Osteocyte (in vitro differentiated cells): Measurements from ENCODE around the gene LHX3. TPM values are rescaled to one million over a fixed set of nuclear protein-coding genes. Genes with fewer than 3 reads are reported as not detected.

Experiments
- DNase-seq: peaks from one replicate; pipeline ENCODE4 v3.0.0; 2021; ENCODE audit warnings: mixed read lengths; ENCODE audit not compliant: unreplicated experiment; ENCODE audit errors: extremely low spot score
- H3K27ac Mint-ChIP-seq: one replicate; pipeline ENCODE4 v1.8.0; 2021; ENCODE audit warnings: mild to moderate bottlenecking, mixed read lengths; ENCODE audit not compliant: unreplicated experiment
- H3K27me3 Mint-ChIP-seq: one replicate; pipeline ENCODE4 v1.8.0; 2021; ENCODE audit warnings: mixed read lengths; ENCODE audit not compliant: unreplicated experiment
- H3K36me3 Mint-ChIP-seq: one replicate; pipeline ENCODE4 v1.8.0; 2021; ENCODE audit warnings: mixed read lengths; ENCODE audit not compliant: unreplicated experiment
- H3K4me1 Mint-ChIP-seq: one replicate; pipeline ENCODE4 v1.8.0; 2021; ENCODE audit warnings: mixed read lengths; ENCODE audit not compliant: unreplicated experiment
- H3K4me3 Mint-ChIP-seq: one replicate; pipeline ENCODE4 v1.8.0; 2021; ENCODE audit warnings: mild to moderate bottlenecking, moderate library complexity, mixed read lengths; ENCODE audit not compliant: unreplicated experiment
- H3K9me3 Mint-ChIP-seq: one replicate; pipeline ENCODE4 v1.8.0; 2021; ENCODE audit warnings: mixed read lengths; ENCODE audit not compliant: unreplicated experiment
- total RNA-seq: library from RNA; stranded (reverse); gene quantifications from 2 replicates; pipeline ENCODE4 v1.2.1, GENCODE V29; 2021
- TF ChIP-seq, protein P1 (sequence below): fragments of 200-600 bp; sonication (generic); IDR thresholded peaks from 2 replicates; pipeline ENCODE4 v1.5.0; 2021; ENCODE audit warnings: antibody characterized with exemption, mild to moderate bottlenecking, moderate library complexity

The LHX3 gene
- total RNA-seq, 1 donor from 2014 or later: not detected

DNA sequence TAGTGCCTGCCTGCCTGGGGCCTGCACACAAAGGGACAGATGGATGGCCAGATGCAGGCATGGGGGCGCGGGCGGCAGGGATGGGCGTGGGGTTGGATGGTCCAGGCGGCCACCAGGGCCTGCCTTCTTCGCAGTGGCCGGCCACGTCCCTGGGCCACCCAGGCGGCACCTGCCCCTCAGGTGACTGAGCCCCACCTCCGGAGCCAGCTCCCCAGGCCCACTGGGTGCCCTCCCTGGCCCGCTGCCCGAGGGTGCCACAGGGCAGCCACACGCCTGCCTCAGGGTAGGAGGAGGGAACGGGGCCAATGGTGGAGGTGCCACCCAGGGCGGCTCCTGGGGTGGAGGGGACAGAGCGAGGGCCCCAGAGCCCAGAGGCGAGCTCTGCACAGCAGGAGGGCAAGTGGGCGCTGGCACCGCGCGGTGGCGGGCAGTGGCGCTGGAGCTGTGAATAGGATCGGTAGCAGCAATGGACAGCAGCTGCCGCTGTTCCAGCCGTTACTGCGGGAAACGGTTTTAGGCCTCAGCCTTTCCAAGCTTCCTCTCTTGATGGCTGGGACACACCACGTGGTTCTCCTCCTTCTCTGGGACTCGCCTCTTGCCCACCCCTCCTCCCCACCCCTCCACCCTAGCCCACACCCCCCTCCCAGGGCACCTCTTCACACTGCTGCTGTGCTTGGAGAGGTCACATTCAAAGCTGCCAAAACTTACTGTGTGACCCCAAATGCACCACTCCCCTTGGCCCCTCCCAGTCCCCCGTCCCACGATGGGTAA, 19.1 kb downstream of the LHX3 start:
- Mint-ChIP-seq H3K36me3 (no peaks in the 10 kb centered on the region), H3K9me3 (no peaks in the 10 kb centered on the region), H3K4me3 (no peak overlapping the region), H3K27me3 (peaks cover 30% of the 10 kb centered on the region), H3K27ac (no peak overlapping the region), H3K4me1 (no peaks in the 10 kb centered on the region)
- DNase-seq: no peak
- TF ChIP-seq, protein P1, sequence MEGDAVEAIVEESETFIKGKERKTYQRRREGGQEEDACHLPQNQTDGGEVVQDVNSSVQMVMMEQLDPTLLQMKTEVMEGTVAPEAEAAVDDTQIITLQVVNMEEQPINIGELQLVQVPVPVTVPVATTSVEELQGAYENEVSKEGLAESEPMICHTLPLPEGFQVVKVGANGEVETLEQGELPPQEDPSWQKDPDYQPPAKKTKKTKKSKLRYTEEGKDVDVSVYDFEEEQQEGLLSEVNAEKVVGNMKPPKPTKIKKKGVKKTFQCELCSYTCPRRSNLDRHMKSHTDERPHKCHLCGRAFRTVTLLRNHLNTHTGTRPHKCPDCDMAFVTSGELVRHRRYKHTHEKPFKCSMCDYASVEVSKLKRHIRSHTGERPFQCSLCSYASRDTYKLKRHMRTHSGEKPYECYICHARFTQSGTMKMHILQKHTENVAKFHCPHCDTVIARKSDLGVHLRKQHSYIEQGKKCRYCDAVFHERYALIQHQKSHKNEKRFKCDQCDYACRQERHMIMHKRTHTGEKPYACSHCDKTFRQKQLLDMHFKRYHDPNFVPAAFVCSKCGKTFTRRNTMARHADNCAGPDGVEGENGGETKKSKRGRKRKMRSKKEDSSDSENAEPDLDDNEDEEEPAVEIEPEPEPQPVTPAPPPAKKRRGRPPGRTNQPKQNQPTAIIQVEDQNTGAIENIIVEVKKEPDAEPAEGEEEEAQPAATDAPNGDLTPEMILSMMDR: no peak

DNA sequence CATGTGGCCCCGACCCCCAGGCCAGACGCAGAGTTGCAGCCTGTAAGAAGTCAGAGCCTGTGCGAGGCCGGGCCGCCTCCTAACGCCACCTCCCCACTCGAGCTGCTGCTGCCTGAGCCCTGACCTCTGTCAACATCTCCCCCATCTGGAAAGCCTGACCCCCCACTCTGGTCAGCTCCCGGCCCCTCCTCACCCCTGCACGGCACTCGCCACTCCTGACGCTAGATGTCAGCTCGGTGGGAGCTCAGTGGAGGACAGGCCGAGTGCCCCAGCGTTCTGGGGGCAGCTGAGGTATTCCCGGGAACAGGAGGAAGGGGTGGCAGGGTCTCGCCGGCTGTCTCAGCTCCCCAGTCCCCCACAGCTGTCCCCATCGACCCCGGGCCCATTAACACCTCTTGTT, 19.9 kb downstream of the LHX3 start:
- TF ChIP-seq, protein P1: no peak
- Mint-ChIP-seq H3K4me1 (no peaks in the 10 kb centered on the region), H3K27ac (no peak overlapping the region), H3K27me3 (peaks cover 26% of the 10 kb centered on the region), H3K4me3 (no peak overlapping the region), H3K36me3 (no peaks in the 10 kb centered on the region), H3K9me3 (no peaks in the 10 kb centered on the region)
- no peak for DNase-seq

DNA sequence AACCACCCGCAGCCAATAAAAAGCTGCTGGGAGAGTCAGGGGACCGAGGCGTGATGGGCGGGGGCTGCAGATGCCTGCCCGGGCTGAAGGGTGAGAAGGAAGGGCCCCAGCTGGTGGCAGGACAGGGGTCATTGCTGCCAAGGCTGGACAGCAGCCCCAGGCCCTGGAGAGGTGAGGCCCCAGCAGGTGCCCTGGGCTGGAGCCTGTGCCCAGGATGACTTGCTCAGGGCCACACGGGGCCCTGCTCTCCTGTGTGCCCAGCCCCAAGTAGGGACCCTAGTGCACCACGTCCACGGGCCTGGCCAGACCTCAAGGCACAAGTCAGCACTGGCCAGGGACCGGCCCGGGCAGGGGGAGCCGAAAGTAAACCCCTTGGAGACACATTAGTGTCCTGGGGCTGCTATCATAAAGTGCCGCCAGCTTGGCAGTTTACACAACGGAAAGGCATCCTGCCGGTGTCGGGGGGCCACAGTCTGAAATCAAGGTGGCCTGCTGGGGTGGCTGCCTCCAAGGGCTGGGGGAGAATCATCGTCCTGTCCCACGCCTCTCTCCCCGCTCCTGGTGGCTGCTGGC, 22.0 kb downstream of the LHX3 start:
- Mint-ChIP-seq H3K9me3 (no peaks in the 10 kb centered on the region), H3K36me3 (no peaks in the 10 kb centered on the region), H3K4me3 (no peak overlapping the region), H3K27ac (no peak overlapping the region), H3K27me3 (peaks cover 34% of the 10 kb centered on the region), H3K4me1 (no peaks in the 10 kb centered on the region)
- no peak for DNase-seq
- TF ChIP-seq, protein P1: no peak

DNA sequence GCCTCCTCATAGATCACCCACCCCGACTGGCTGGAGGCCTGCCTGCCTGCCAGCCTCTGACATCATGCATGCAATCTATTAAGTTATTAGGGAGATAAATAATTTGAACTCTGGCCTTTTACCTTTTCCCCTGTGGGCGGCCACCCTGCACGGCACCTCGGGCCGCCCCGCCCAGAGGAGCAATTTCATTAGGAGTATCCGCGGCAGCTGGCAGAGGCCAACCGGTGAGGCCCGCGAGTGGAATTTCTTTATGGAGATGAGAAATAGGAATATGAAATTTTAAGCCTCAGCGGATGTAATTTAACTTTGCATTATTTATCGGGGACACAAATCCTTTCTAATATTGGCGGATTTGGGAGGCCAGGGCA, 22.5 kb downstream of the LHX3 start:
- DNase-seq: no peak
- Mint-ChIP-seq H3K9me3 (no peaks in the 10 kb centered on the region), H3K4me3 (no peak overlapping the region), H3K27ac (no peak overlapping the region), H3K27me3 (peaks cover 34% of the 10 kb centered on the region), H3K4me1 (no peaks in the 10 kb centered on the region), H3K36me3 (no peaks in the 10 kb centered on the region)
- TF ChIP-seq, protein P1: no peak

DNA sequence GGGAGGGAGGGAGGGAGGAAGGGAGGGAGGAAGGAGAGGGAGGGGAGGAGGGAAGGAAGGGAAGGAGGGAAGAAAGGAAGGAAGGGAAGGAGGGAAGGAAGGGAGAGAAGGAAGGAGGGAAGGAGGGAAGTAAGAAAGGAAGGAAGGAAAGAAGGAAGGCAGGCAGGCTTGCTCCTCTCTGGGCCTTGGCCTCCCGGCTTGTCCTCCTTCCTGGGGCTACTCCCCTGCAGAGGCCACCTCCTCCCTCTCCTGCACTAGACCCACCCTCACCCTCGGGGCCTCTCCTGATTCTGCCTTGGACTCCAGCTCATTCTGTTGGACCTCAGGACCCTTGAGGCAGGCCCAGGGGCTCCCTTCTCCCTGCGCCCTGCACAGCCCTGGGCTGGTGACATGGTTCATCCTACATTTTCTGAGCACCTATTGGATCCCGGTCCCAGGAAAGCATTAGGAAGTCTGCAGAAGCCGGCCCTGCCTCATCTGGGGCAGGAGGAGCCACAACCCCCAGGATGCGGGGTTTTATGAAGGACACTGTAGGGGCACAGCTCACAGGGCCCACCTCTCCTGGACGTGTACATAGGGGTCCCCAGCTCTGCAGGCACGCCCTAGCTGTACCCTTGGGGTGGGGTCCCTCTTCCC, 23.0 kb downstream of the LHX3 start:
- Mint-ChIP-seq H3K27ac (no peak overlapping the region), H3K4me3 (no peak overlapping the region), H3K9me3 (no peaks in the 10 kb centered on the region), H3K36me3 (no peaks in the 10 kb centered on the region), H3K4me1 (no peaks in the 10 kb centered on the region), H3K27me3 (peaks cover 33% of the 10 kb centered on the region)
- no peak for DNase-seq
- TF ChIP-seq, protein P1: no peak
